Measurements from ENCODE around the gene SOX18. TPM values are rescaled to one million over a fixed set of nuclear protein-coding genes. Genes with fewer than 3 reads are reported as not detected.
"Not testable (repeated sequence)": the region's sequence is repeated elsewhere in the genome, so short reads cannot be mapped to it uniquely, and the experiment has no call there.

SOX18 gene
- 10 to 100 TPM in 3 of 4 donors, 1 to 10 TPM in 1; 7.1 to 17.0 (median 12.6) TPM for polyA plus RNA-seq (ENCODE audit: insufficient read length in 4 of 4)

GRCh38 chr20:64049060-64049877 lies at the start of gene SOX18:
TSS of gene SOX18 (minus strand) at chr20:64049639. CDS start at chr20:64049516, 123 bp downstream.
- no peak for DNase-seq (ENCODE audit: low read depth in 4 of 4, low spot score in 2 of 4)

DNA sequence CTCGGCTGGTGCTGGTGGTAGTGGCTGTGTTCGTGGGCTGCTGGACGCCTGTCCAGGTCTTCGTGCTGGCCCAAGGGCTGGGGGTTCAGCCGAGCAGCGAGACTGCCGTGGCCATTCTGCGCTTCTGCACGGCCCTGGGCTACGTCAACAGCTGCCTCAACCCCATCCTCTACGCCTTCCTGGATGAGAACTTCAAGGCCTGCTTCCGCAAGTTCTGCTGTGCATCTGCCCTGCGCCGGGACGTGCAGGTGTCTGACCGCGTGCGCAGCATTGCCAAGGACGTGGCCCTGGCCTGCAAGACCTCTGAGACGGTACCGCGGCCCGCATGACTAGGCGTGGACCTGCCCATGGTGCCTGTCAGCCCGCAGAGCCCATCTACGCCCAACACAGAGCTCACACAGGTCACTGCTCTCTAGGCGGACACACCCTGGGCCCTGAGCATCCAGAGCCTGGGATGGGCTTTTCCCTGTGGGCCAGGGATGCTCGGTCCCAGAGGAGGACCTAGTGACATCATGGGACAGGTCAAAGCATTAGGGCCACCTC lies 49.1 kb upstream of the SOX18 start:
- DNase-seq (ENCODE audit: low read depth in 4 of 4, low spot score in 2 of 4), result no peak

DNA sequence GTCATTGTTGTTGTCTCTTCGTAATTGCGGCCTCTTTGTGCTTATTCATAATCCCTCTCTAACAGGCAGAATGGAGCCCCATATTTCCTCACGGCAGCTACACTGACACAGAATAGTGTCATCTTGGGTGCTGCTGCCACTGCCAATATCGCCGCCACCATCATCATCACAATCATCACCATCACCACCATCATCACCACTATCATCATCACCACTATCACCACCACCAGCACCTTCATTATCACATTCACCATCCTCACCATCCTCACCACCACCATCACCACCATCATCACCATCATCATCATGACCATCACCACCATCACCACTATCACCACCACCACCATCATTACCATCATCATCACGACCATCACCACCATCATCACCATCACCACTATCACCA lies 47.1 kb upstream of the SOX18 start:
- DNase-seq (ENCODE audit: low read depth in 4 of 4, low spot score in 2 of 4), result no peak

- no peak for DNase-seq (ENCODE audit: low read depth in 4 of 4, low spot score in 2 of 4)
Observed at GRCh38 chr20:64095927-64096326, 46.5 kb upstream of the SOX18 start.

- no peak for DNase-seq (ENCODE audit: low read depth in 4 of 4, low spot score in 2 of 4)
Observed at GRCh38 chr20:64095455-64095854, 46.0 kb upstream of the SOX18 start.

DNA sequence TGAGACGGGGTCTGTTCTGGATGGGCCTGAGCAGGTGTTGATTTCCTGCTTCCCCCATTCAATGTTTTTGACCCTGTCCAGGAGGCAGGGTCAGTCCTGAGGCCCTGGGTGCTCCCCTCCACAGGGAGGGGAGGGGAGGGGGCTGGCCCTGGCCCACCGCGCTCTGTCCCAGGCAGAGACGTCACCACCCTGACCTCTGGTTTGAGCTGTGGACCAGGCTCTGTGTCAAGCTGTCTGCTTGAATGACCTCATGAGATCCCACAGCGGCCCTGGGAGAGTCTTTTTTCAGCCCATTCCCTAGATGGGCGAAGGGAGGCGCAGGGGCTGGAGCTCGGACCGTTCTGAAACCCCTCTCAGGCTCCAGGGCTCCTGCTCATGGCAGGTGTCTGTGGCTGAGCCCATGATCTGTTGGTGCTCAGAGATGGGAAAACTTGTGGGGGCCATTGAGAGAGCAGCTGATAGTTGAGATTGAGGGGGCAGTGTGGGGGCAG lies 43.6 kb upstream of the SOX18 start:
- no peak for DNase-seq (ENCODE audit: low read depth in 4 of 4, low spot score in 2 of 4)

GRCh38 chr20:64092258-64093012 lies 43.0 kb upstream of the SOX18 start:
- no peak for DNase-seq (ENCODE audit: low read depth in 4 of 4, low spot score in 2 of 4)

DNA sequence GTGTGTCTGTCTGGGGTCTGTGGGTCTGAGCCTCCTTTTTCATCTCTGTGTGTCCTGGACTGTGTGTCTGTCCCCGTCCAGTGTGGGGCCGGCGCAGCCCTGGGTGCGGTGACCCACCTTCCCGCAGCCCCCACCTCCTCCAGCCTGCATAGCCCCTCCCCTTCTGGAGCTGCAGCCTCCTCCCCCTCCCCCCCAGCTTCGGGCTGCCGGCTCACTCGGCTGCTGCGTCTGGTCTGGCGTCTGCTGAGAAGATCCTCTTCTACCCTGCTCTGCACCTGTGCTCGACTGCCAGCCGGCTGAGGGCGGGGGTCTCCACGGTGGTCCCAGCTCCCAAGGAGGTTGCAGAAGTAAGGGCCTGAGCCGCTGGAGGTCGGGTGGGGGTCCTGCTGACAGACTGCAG lies 42.3 kb upstream of the SOX18 start:
- no peak for DNase-seq (ENCODE audit: low read depth in 4 of 4, low spot score in 2 of 4)

DNA sequence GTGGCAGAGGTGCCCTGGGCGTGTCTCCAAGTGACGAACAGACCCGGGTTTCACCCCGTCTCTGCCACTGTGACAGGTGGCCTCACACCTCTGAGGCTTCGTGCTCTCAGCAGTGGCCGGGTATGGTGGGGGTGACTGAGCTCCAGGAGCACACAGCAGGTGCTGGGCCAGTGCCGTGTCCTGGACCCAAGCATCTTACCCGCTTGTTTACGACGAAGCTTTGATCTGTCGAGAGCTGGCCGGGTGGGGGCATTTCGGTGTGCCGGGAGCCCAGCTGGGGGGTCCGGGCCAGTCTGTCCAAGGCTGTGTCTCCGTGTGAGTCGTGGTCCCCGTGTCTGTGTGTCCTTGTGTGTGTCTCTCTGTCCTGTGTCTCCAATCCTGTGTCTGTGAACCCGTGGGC lies 41.9 kb upstream of the SOX18 start:
- DNase-seq (ENCODE audit: low read depth in 4 of 4, low spot score in 2 of 4), result no peak

DNA sequence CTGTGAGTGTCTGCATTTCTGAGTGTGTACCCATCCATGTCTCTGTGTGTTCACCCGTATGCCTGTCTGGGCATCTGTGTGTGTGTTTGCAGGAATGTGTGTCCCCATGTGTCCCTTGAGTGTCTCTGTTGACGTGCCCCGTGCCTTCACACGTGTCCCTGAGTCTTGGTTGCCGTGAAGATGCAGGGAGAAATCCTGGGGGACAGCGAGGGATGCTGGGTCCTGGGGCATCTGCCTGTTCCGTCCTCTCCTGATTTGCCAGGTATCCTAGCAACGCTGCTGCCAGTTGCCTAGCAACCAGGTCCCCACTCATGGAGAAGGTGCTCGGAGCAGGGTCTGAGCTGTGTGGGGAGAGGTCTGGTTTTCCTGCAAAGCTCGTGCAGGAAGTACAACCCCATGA lies 40.7 kb upstream of the SOX18 start:
- no peak for DNase-seq (ENCODE audit: low read depth in 4 of 4, low spot score in 2 of 4)

DNA sequence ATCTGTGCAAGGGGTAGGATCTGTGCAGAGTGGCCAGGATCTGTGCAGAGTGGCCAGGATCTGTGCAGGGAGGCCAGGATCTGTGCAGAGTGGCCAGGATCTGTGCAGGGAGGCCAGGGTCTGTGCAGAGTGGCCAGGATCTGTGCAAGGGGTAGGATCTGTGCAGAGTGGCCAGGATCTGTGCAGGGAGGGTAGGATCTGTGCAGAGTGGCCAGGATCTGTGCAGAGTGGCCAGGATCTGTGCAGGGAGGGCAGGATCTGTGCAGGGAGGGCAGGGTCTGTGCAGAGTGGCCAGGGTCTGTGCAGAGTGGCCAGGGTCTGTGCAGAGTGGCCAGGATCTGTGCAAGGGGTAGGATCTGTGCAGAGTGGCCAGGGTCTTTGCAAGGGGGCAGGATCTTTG lies 39.1 kb upstream of the SOX18 start:
- DNase-seq (ENCODE audit: low read depth in 4 of 4, low spot score in 2 of 4), result not testable (repeated sequence)

GRCh38 chr20:64087226-64087825 lies 37.9 kb upstream of the SOX18 start:
- not testable (repeated sequence) for DNase-seq (ENCODE audit: low read depth in 4 of 4, low spot score in 2 of 4)

DNA sequence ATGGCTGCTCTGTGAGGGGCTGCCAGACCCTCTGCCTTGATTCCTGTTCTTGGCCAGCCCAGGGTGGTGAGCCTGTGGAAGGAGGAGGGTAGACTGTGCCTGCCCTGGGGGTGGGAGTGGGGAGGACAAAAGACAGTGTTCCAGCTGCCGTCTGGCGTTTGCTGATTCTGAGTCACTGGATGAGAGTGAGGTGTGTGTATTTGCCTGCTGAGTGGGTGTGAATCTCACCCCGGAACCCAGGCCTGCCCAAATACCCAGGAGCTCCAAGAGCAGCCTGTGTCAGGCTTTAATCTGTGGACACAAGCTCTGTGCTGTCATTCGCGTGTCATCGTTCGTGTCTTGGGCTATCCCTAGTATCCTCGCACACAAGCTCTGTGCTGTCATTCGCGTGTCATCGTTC lies 37.4 kb upstream of the SOX18 start:
- no peak for DNase-seq (ENCODE audit: low read depth in 4 of 4, low spot score in 2 of 4)

DNA sequence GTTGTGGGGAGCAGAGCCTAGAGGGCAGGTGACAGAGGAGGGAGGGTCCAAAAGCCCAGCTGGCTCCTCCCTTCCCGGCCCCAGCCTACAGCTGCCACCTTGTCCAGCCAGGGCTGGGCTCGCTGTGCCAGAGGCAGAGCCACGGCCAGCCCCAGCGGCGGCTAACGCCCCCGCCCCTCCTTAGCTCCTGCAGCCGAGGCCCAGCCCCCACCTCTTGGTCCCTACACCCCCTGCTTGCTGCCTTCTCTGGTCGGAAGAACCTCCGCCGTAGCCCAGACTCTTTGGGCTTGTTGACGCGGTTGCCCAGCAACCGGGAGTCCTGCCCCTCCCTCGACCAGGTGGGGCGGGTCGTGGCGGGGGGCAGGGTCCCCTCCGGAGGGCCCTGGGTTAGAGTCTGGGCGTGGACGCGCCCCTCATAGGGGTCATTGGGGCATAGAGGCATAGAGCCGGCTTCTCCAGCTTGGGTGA lies 35.3 kb upstream of the SOX18 start:
- no peak for DNase-seq (ENCODE audit: low read depth in 4 of 4, low spot score in 2 of 4)

DNA sequence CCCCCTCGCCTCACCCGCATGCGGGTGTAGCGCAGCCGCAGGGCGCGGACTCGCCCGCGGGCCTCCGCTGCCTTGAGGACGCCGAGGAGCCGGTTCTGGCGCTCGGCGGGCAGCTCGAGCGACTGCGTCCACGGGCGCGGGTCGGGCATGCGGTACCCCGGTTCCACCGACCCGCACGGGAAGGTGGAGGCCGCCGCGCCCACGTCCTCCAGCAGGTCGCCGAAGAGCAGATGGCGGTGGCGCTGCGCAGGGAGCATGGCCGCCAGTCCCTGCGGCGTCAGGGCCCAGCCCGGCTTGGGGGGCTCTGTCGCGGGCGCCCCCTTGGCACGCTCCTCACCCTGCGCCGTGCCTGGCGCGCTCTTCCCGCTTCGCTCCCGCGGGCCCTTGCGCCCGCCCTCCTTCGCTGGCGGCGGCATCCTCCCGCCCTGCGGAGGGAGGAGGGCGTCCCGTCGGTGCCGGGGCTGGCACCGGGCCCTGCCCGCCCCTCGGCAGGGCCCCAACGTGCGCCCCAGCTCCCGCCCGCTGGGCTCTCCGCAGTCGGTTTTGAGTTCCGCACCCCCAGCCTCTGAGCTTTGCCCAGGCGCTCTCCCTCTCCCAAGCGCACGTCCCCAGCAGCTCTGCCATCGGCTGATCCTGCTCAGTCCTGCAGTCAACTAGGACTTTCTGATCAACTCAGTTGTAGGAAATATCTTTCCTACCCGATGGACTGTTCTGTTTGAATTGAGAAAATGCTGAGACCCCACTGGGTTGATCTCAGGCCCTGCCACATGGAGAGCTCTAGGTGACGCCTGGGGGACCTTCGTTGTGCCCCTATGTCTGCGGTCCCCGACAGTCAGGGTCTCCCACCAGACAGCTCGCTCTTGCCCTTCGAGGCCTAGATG lies 34.6 kb upstream of the SOX18 start, which contains the start of gene LKAAEAR1:
TSS of gene LKAAEAR1 (minus strand) at position 595 of the 881 bp plus-strand sequence. CDS start at position 416, 179 bp downstream.
- DNase-seq (ENCODE audit: low read depth in 4 of 4, low spot score in 2 of 4), result no peak

DNA sequence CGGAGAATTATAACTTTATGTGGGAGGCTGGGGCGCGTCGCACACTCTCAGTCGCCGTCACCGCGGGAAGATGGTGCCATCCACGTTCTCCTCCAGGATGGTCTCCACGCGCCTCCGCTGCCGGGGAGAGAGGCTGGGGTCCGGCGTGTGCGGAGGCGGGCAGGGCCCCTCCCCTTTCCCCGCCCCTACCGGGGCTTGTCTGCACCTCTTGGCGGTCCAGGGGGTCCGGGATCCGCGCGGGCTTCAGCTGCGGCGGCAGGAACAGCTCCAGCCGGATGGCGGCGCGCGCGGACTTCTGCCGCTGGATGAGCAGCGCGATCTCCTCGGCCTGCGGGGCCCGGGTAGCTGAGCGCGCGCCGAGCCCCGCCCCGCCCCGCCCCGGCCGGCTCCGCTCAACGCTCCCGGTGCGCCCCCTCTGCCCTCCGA lies 34.0 kb upstream of the SOX18 start:
- DNase-seq (ENCODE audit: low read depth in 4 of 4, low spot score in 2 of 4), result no peak

DNA sequence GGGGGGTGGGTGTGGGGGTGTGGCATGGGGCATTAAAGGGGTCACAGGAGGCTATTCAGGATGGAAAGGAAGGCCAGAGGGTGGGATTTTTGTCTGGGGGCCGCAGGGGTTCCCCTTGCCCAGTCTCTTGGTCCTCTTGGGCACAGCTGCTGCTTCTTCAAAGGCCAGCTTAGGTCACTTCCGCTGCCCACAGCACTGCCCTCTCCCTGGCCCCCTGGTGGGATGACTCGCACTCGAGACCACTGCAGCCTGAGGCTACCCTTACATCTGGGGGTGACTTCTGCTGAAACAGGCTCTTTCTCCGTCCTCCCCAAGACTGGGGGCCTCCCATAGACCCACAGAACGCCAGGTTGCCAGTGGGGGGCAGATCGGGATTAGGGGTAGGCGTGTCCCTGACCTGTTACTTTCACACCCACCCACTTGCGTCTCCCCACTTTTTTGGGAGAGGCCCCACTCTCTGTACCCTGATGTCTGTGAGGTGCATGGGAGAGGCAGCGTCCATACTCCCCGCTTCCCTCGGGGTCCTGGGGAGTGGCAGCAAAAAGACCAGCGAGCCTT lies 33.5 kb upstream of the SOX18 start:
- no peak for DNase-seq (ENCODE audit: low read depth in 4 of 4, low spot score in 2 of 4)

GRCh38 chr20:64082126-64082731 lies 32.8 kb upstream of the SOX18 start:
- no peak for DNase-seq (ENCODE audit: low read depth in 4 of 4, low spot score in 2 of 4)

DNA sequence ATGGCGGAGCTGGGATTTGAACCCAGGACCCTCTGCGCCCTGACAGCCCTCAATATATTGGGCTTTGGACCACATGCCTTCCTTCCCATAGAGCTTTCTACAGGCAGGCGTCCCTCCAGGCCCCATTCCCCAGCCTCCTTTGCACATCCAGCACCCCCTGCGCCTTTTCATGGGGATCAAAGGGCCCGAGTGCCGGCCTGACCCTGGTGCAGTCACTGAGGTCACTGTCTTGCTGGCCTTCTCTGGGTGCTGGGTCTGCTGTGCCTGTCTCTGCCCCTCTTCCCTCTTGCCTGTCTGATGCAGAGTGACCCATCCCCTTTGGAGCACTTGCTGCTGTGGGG lies 32.2 kb upstream of the SOX18 start:
- DNase-seq (ENCODE audit: low read depth in 4 of 4, low spot score in 2 of 4), result no peak
